ENCODE data around the gene HCST.
A peak's percentile ranks its signal among the peaks of the same experiment; 100 is the strongest.
"Not testable (repeated sequence)": the region's sequence is repeated elsewhere in the genome, so short reads cannot be mapped to it uniquely, and the experiment has no call there.

HCST gene

GRCh38 chr19:35882114-35882832 lies 20.1 kb upstream of the HCST start:
- DNase-seq = peak; percentile 86

GRCh38 chr19:35883882-35884281 lies 18.4 kb upstream of the HCST start:
- peak; percentile 42 for DNase-seq

GRCh38 chr19:35885225-35885738 lies 17.0 kb upstream of the HCST start:
- peak; percentile 23 for DNase-seq

- no peak for DNase-seq
Observed at GRCh38 chr19:35885904-35886303, 16.4 kb upstream of the HCST start.

- DNase-seq = peak; percentile 15
Observed at GRCh38 chr19:35887197-35887596, 15.1 kb upstream of the HCST start.

DNA sequence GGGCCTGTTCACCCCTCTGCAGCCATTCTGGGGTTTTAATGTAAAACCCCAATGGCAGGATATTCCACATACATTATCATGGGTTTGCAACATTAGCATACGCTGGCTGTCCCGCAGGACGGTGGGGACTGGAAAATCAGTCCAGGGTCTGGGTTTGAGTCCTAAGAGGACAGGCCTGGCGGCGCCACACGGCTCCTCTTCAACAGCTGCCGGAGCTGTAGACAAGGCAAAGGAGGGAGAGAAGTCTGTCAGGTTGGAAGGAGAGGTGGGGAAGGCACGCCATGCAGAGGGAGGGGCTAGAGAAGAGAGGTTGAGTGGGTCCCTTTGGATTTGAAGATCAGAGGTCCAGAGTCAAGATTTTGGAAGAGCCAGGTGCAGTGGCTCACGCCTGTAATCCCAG lies 13.9 kb upstream of the HCST start:
- no peak for DNase-seq

GRCh38 chr19:35889370-35890112 lies 12.8 kb upstream of the HCST start:
- peak; percentile 23 for DNase-seq

DNA sequence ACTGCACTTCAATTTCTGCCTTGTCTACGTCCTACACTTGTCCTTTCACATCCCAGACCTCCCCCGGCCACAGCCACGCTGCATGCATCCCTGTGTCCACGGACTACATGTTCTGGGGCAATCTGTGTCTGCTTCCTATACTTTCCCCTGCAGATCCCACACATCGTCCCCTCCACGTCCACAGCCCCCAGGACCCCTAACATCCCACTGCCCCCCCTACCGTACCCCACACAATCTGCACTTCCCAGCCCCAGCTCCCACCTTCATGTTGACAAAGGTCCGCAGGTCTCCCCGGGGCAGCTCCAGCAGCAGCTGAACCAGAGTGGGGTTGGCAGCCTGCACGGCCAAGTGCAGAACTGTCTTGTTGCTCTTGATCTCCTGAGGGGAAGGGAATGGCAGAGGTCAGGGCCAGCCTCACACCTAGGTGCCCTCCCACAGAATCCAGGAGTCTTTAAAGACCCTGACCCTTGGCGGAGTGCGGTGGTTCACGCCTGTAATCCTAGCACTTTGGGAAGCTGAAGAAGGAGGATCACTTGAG lies 12.1 kb upstream of the HCST start:
- DNase-seq = peak; percentile 24

- not testable (repeated sequence) for DNase-seq
Observed at GRCh38 chr19:35891819-35892218, 10.5 kb upstream of the HCST start.

DNA sequence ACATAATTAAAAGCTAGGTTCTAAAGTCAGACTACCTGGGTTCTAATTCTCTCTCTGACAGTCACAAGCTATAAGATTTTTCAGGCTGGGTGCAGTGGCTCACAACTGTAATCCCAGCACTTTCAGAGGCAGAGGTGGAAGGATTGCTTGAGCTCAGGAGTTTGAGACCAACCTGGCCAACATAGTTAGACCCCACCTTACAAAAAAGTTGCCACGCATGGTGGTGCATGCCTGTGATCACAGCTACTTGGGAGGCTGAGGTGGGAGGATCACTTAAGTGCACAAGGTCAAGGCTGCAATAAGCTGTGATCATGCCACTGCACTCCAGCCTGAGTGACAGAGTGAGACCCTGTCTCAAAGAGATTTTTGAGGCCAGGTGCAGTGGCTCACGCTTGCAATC lies 8.0 kb upstream of the HCST start:
- peak; percentile 19 for DNase-seq

DNA sequence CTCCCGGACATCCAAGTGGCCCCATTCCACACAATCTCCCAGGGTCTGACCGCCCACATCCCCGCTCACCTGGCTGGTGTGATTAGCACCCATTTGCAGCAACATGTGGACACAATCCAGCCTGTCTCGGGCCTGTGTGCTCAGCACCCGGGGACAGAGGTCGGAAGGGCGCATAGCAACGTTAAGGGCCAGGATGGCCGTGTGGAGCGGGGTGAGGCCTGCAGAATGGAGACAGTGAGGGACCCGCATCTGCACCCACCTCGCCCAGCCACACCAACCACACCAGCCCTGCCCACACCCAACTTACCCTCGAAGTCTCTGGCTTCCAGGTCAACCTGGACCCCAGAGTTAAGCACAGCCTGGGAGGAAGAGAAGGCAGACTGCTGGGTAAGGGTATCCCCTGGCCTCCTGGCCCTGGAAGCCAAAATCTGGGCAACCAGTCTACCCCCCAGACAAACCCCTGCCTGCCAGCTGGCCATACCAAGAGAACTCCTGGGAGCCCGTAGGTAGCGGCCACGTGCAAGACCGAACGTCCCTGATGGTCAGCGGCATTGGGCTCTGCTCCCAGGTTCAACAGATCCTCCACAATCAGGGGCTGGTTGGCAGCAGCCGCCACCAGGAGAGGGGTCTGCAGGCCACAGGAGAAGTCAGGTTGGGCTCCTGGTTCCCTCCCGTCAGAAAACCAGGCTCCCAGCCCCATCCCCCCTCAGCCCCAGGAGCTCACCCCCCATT lies 6.3 kb upstream of the HCST start:
- no peak for DNase-seq

DNA sequence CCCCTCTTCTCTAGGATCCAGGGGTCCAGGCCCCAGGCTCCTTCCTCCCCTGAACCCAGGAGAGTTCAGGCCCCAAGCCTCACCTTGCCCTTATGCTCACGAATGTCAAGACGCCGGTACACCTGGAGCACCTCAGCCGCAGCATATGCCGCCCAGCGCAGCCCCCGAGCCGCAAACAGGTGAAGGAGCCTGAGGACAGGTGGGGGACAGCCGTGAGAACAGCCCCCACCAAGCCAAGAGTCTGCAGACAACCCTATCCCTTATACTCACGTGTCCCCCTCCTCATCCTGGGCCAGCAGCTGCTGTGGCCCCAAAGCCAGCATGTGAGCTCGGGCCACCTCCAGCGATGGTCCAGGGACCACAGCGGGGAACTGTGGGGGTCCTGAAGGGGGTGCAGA lies 5.7 kb upstream of the HCST start:
- no peak for DNase-seq

DNA sequence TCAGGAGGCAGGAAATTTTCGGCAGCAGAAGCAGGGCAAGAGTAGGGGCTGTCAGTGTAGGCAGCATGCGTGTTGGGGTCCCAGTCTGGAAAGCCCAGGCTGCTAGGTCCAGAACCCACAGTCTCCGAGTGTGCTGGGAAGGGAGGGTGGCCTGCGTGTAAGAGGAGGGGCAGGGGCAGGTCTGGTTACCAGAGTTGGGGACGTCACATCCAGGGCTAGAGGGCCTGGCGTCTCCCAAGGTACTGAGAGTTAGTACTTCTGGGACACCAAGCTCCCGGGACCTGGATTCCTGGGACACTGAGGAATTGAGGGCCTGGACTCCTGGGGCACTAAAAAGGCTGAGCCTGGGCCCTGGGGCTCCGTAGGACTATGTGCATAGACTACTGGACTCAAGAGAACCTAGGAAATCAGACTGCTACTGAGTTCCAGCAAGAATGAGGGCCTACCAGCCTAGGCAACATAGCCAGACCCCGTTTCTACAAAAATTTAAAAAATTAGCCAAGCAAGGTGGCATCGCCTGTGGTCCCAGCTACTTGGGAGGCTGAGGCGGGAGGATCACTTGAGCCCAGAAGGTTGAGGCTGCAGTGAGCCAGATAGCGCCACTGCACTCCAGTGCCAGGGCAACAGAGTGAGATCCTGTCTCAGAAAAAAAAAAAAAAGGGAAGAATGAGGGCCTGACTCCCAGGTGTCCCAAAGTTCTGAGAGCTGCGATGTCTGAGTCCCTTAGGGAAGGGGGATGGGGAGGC lies 4.5 kb upstream of the HCST start:
- no peak for DNase-seq

- DNase-seq = no peak
Observed at GRCh38 chr19:35898499-35898809, 3.9 kb upstream of the HCST start.

GRCh38 chr19:35899547-35900214 lies 2.6 kb upstream of the HCST start:
- peak; percentile 92 for DNase-seq

GRCh38 chr19:35901055-35901644 lies 1.2 kb upstream of the HCST start:
- DNase-seq = no peak

DNA sequence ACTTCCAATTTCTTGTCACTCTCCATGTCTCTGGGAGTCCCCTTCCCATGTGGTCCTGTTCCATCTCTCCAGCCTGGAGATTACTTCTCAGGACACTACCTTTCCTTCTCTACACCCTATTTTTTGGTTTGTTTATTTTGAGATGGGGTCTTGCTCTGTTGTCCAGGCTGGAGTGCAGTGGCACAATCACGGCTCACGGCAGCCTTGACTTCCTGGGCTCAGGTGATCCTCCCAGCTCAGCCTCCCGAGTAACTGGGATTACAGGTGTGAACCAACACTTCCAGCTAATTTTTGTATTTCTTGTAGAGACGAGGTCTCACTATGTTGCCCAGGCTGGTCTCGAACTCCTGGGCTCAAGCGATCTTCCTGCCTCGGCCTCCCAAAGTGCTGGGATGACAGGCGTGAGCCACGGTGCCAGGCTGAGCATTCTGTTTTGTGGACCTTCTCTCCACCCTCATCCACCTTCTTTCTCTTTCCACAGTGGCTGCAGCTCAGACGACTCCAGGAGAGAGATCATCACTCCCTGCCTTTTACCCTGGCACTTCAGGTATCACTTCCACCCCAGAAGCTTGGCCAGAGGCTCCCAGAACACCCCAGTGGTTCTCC lies 644 bp downstream of the HCST start:
- DNase-seq = peak; percentile 24

- peak; percentile 94 for DNase-seq
Observed at GRCh38 chr19:35903550-35904179, 1.3 kb downstream of the HCST start.

DNA sequence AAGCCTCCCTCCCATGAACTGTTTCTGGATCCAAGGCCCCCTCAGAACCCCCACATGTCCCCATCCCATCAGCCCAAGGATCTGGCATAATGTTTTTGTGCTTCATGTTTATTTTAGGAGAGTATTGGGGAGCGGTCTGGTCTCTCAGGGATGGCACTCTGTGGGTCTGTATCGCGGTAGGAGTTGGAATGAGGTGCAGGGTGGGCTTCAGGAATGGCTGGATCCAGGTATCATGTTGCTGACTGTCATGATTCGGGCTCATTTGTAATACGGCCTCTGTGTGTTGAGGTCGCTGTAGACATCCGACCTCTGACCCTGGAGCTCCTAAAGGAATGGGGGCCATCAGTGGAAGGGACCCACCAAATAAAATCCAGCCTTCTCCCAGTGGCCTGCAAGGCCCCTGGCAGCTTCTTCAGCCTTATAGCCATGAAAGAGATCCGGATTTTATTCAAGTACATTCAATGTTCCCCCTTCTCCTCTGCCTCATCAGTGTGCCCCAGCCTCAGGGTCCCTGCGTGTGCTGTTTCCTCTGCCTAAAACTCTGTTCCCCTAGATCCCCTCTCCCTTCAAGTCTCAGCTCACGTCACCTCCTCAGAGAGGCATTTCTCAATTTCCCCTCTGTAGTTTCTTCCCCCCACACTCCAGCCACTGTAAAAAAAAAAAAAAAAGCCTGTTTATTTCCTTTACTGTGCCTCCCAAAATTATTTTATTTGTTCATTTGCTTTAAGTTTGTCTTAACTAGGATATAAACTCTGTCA lies 2.2 kb downstream of the HCST start:
- DNase-seq = peak; percentile 1

- no peak for DNase-seq
Observed at GRCh38 chr19:35905178-35905727, 2.9 kb downstream of the HCST start.

Data from CD4-positive, alpha-beta T cell treated with Interleukin-17A for 1 hour (primary cell).